ENCODE measurements around the gene GPR146. TPM values are rescaled to one million over a fixed set of nuclear protein-coding genes. Genes with fewer than 3 reads are reported as not detected.
A peak's percentile ranks its signal among the peaks of the same experiment; 100 is the strongest.

The GPR146 gene
- total RNA-seq, 4 donors from 2014 or later: 13.6 to 27.9 (median 16.3) TPM

DNA sequence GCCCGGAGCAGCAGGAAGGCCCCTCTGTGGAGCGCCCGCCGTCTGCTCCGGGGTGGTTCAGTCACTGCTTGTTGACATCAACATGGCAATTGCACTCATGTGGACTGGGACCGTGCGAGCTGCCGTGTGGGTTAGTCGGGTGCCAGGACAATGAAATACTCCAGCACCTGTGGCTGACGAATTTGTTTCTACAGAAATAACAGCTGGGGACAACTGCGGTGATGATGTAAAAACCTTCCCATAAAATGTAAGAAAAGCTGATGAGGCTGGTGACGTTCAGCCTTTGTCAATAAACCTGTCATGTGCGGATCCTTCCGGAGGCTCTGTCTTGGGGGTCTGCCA, 49.1 kb downstream of the GPR146 start:
- TF ChIP-seq, protein P1, sequence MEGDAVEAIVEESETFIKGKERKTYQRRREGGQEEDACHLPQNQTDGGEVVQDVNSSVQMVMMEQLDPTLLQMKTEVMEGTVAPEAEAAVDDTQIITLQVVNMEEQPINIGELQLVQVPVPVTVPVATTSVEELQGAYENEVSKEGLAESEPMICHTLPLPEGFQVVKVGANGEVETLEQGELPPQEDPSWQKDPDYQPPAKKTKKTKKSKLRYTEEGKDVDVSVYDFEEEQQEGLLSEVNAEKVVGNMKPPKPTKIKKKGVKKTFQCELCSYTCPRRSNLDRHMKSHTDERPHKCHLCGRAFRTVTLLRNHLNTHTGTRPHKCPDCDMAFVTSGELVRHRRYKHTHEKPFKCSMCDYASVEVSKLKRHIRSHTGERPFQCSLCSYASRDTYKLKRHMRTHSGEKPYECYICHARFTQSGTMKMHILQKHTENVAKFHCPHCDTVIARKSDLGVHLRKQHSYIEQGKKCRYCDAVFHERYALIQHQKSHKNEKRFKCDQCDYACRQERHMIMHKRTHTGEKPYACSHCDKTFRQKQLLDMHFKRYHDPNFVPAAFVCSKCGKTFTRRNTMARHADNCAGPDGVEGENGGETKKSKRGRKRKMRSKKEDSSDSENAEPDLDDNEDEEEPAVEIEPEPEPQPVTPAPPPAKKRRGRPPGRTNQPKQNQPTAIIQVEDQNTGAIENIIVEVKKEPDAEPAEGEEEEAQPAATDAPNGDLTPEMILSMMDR (IDR thresholded peaks at IDR 0.05): no peak
- TF ChIP-seq POLR2A (IDR thresholded peaks at IDR 0.05): no peak
- no peak for TF ChIP-seq EP300 (IDR thresholded peaks at IDR 0.05)
- TF ChIP-seq POLR2AphosphoS5 (IDR thresholded peaks at IDR 0.05): no peak
- H3K9me3 ChIP-seq: no peaks in the 10 kb centered on the region
- peaks cover 0 to 34% (median 5%) of the 10 kb centered on the region in 3 donors for H3K4me1 ChIP-seq
- H3K27me3 ChIP-seq: no peaks in the 10 kb centered on the region
- H3K27ac ChIP-seq: no peak overlapping the region
- no peak for ATAC-seq
- 84% methylated on average over 10 of the region's 14 CpGs; no CpG with 5 or more reads in 1 of the 2 donors for WGBS, 2 donors (ENCODE audit: low coverage in 1 of 2)
- H3K4me3 ChIP-seq: no peak overlapping the region
- H3K36me3 ChIP-seq: peaks cover 0 to 40% of the 10 kb centered on the region in 2 donors

DNA sequence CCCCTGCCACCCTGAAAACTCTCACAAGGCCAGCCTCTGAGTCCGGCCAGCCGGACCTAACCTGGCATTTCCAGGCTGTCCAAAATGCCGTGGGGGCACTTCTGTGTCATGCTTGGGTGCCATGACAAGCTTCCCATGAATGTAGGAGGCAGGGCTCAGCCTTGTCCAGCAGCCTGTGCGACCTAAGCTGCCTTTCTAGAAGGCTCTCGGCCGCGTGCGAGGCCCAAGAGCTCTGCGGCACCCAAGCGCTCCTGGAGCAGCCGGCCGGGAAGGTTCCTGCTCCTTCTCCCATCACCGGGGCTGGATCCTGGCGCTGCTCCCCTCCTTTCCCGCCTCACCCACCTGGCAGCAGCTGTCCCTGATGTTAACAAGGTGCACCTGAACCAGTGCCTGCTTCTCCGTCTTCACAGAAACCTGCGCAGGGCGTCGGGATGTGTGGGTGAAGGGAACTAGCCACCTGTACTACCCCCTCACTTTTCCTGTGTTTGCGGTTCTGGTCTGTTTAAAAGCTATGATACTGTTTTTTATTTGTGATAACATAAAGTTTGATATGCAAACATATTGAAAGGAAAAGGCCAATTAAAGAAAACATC, 49.7 kb downstream of the GPR146 start:
- Histone ChIP-seq H3K9me3 (no peaks in the 10 kb centered on the region), H3K27ac (no peak overlapping the region), H3K27me3 (no peaks in the 10 kb centered on the region), H3K36me3 (peaks cover 0 to 46% of the 10 kb centered on the region in 2 donors), H3K4me1 (peaks cover 0 to 28% (median 0%) of the 10 kb centered on the region in 3 donors), H3K4me3 (no peak overlapping the region)
- no peak for ATAC-seq
- WGBS, 2 donors (ENCODE audit: low coverage in 1 of 2): 83 to 100% methylated on average over 1 to 5 of the region's 20 CpGs
- no peak for TF ChIP-seq POLR2A (IDR thresholded peaks at IDR 0.05)
- TF ChIP-seq POLR2AphosphoS5 (IDR thresholded peaks at IDR 0.05): no peak
- TF ChIP-seq, protein P1 (IDR thresholded peaks at IDR 0.05): no peak
- TF ChIP-seq EP300 (IDR thresholded peaks at IDR 0.05): no peak

DNA sequence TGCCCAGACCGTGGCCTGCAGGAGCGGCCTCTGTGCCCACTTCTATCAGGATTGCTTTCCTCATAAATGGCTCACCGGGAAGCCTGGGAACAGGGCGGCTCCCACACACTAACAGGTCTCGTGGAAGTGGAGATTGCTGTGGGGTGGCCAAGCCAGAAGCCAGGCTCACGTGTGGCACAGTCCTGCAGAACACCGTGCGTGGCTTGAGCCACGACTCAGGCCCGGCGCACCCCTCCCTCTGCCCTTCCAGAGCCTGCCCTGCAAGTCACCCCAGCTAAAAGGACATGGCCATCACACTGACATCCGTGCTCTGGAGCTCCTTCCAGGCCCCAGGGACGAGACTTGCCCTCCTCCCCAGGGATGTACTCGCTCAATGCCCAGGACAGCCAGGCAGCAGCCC, 50.5 kb downstream of the GPR146 start:
- peaks cover 0 to 24% (median 0%) of the 10 kb centered on the region in 3 donors for H3K4me1 ChIP-seq
- WGBS, 2 donors (ENCODE audit: low coverage in 1 of 2): no CpG with 5 or more reads among the region's 14 CpGs
- TF ChIP-seq EP300 (IDR thresholded peaks at IDR 0.05) (no peak), POLR2A (IDR thresholded peaks at IDR 0.05) (no peak), POLR2AphosphoS5 (IDR thresholded peaks at IDR 0.05) (no peak)
- TF ChIP-seq, protein P1 (IDR thresholded peaks at IDR 0.05): no peak
- no peaks in the 10 kb centered on the region for H3K27me3 ChIP-seq
- ATAC-seq: no peak
- H3K4me3 ChIP-seq: no peak overlapping the region
- peak overlapping the region in 3 of 4 donors; percentile 1 to 64 (median 13) for H3K27ac ChIP-seq
- peaks cover 0 to 52% of the 10 kb centered on the region in 2 donors for H3K36me3 ChIP-seq
- no peaks in the 10 kb centered on the region for H3K9me3 ChIP-seq

DNA sequence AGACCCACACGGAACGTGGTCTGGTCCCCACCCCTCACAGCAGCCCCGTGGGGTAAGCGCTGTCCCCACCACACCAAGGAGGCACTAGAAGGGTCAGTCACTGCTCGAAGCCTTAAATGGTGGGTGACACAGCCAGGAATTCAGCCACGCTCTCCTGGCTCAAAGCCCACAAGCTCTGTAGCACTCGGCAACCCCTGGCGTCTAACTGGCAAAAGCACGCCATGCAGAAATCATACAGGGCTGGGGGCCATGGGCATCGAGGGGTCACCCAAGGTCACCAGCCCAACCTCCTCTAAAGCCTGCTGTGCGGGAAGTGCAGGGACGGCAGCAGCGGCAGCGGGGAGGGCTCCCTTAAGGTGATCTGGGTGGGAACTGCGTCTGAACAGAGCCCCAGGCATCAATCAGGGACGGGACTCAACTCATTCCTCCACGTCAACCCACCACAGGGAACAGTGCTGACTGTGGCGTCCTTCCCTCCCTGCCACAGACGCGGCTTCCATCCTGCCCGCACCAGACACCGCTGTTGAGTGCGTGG, 51.3 kb downstream of the GPR146 start:
- H3K36me3 ChIP-seq: peaks cover 0 to 52% of the 10 kb centered on the region in 2 donors
- peaks cover 0 to 24% (median 0%) of the 10 kb centered on the region in 3 donors for H3K4me1 ChIP-seq
- peak overlapping the region in 1 of 2 donors; percentile 12 for H3K4me3 ChIP-seq
- TF ChIP-seq POLR2AphosphoS5 (IDR thresholded peaks at IDR 0.05): peak; percentile 23
- TF ChIP-seq EP300 (IDR thresholded peaks at IDR 0.05): no peak
- TF ChIP-seq, protein P1 (IDR thresholded peaks at IDR 0.05): peak in 2 of 4 experiments; percentile 14 to 28
- no peak for TF ChIP-seq POLR2A (IDR thresholded peaks at IDR 0.05)
- 85% methylated on average over 8 of the region's 23 CpGs; no CpG with 5 or more reads in 1 of the 2 donors for WGBS, 2 donors (ENCODE audit: low coverage in 1 of 2)
- no peaks in the 10 kb centered on the region for H3K9me3 ChIP-seq
- H3K27ac ChIP-seq: peak overlapping the region in 3 of 4 donors; percentile 13 to 71 (median 64)
- peak; percentile 67 for ATAC-seq
- H3K27me3 ChIP-seq: no peaks in the 10 kb centered on the region
